HG03460 (cell line): ENCODE data around the gene SUGT1.
"Not testable (repeated sequence)": the region's sequence is repeated elsewhere in the genome, so short reads cannot be mapped to it uniquely, and the experiment has no call there.

ENCODE experiments used
- ATAC-seq: cut with Tn5 transposase; IDR thresholded peaks from one replicate; pipeline ENCODE4 v1.9.1; 2021; ENCODE audit not compliant: unreplicated experiment

The SUGT1 gene

GRCh38 chr13:52665325-52665724 is 12.7 kb downstream of the SUGT1 start:
- ATAC-seq = no peak

GRCh38 chr13:52669677-52670076 is 17.0 kb downstream of the SUGT1 start:
- ATAC-seq = no peak

GRCh38 chr13:52670726-52671125 is 18.1 kb downstream of the SUGT1 start:
- ATAC-seq = no peak

- ATAC-seq = no peak
Observed at GRCh38 chr13:52673465-52673864, 20.8 kb downstream of the SUGT1 start.

DNA sequence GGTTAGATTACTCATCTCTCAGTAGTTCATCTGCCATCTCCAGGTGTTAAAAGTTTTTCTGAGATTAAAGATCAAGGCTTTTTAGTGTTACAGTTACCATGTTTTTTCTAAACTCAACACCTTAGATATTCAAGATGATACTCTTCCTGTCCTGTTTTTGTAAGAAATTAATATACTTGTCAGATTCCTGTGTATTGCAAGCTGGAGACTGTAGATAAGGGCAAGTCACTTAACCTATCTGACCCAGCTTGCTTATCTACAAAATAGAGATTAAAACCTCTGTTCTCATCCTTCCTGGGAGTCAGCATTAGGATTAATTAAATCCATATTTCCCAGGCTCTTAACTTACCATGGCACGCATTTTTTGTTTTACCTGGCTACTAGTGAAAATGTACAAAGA is 25.2 kb downstream of the SUGT1 start:
- no peak for ATAC-seq

DNA sequence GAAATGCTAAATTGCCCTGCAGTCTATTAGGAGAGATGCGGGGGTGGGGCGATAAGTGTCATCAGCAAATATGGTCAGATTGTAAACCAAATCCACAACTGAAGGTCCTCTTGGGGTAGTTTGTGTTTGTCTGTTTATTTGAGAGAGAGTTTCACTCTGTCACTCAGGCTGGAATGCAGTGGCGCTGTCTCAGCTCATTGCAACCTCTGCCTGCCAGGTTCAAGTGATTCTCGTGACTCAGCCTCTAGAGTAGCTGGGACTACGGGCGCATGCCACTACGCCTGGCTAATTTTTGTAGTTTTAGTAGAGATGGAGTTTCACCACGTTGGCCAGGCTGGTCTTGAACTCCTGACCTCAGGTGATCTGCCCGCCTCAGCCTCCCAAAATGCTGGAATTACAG is 33.2 kb downstream of the SUGT1 start:
- not testable (repeated sequence) for ATAC-seq

DNA sequence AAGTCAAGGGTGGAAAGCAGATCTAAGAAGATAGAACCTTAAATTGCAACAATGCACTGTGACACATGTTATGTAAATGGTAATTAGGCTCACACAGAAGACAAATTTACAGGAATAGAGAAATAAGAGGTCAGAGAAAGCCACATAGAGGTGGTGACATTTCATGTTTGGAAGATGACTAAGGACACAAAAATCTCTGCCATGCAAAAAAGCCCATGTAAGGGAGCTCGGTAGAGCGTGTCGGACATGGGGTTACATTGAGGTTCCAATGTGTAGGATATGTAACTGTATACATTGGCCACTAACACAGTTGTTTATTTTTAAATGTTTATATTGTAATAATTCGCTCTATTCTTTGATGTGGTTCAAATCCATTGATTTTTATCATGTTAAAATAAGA is 33.7 kb downstream of the SUGT1 start:
- no peak for ATAC-seq

GRCh38 chr13:52695856-52696255 is 43.2 kb downstream of the SUGT1 start:
- peak; percentile 67 for ATAC-seq

DNA sequence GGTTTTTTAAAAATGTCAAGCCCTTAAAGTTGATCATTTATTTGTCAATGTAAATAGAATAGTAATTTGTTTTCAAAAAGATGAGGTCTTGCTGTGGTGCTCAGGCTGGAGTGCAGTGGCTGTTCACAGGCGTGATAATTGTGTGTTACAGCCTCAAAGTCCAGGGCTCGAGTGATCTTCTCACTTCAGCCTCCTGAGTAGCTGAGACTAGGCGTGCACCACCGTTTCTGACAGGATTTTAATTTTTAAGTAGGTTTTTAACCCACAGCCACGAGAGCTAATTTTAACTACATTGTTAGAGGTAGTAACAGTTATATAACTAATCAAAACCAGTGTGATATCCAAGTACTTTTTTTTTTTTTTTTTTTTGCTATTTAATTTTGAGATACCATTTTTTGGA is 43.9 kb downstream of the SUGT1 start:
- no peak for ATAC-seq

GRCh38 chr13:52701728-52702465 is 49.3 kb downstream of the SUGT1 start:
- no peak for ATAC-seq

GRCh38 chr13:52703482-52703881 is 50.8 kb downstream of the SUGT1 start:
- no peak for ATAC-seq

DNA sequence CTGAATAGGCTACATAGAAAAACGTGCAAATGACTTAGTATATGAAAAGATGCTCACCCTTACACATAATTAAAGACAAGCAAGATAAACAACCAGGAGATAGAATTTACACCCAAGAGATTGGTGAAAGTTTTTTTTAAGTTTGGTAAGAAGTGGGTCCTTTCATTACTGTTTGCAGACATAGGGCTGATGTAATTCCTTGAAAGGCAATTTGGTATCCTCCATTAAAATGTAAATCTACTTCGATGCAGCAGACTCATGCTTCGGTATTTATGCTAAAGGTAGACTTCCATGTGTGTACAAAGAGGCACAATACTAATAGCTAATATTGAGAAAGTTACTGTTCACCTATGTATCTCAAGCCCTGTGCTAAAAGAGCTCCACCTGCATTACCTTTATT is 53.4 kb downstream of the SUGT1 start:
- no peak for ATAC-seq

DNA sequence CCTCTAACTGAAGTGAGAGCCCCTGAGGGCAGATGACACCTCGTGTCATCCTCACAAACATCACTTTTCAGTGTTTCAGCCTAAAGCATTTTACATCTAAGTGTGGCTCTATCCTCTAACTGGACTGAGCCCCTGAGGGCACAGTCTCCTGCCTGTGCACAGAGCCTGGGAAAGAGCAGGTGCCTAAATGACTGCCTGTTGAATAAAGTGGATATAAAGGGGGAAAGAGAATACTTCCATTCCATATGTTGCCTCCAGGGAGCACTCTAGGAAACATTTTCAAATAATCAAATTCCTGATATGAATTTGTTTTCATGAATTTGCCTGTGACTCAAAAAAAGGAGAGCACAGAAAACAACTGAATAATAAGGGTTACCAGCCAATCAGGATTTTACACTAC is 54.7 kb downstream of the SUGT1 start:
- no peak for ATAC-seq

DNA sequence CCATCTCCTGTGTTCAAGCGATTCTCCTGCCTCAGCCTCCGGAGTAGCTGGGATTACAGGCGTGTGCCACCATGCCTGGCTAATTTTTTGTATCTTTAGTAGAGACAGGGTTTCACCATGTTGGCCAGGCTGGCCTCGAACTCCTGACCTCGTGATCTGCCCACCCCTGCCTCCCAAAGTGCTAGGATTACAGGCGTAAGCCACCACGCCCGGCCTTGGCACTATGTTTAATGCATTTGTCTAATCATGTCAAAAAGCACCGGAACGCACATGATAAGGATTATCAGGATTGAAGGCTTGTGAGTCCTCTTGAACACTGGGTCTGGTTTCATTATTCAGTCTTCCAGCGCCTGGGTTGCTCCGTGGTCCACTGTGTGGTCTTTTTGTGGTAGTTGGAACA is 55.6 kb downstream of the SUGT1 start:
- ATAC-seq = not testable (repeated sequence)

DNA sequence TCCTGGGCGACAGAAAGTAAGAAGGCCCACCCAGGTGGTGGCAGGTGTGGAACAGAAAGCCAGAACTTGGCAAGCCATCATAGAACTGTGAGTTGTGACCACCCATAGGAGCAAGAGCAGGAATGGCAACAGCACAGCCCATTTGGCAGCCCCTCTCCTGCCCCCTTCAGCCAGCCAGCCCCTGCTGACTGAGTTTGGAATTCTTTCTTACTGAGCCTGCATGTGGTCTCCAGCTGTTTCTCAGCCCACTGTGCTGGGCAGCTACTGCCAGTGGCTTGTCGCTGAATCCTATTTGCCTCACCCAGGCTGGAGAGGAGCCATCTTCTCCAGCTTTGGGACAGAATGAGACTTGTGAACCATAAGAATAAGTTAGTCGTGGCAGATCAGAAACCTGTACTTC is 58.6 kb downstream of the SUGT1 start:
- ATAC-seq = no peak

- ATAC-seq = no peak
Observed at GRCh38 chr13:52712385-52712784, 59.7 kb downstream of the SUGT1 start.

- no peak for ATAC-seq
Observed at GRCh38 chr13:52713894-52714293, 61.3 kb downstream of the SUGT1 start.

DNA sequence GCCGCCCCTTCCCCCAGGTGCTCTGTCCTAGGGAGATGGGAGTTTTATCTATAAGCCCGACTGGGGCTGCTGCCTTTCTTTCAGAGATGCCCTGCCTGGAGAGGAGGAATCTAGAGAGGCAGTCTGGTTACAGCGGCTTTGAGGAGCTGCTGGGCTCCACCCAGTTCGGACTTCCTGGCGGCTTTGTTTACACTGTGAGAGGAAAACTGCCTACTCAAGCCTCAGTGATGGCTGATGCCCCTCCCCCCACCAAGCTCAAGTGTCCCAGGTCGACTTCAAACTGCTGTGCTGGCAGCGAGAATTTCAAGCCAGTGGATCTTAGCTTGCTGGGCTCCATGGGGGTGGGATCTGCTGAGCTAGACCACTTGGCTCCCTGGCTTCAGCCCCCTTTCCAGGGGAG is 68.3 kb downstream of the SUGT1 start:
- not testable (repeated sequence) for ATAC-seq

GRCh38 chr13:52721356-52721755 is 68.7 kb downstream of the SUGT1 start:
- not testable (repeated sequence) for ATAC-seq

GRCh38 chr13:52723181-52723580 is 70.5 kb downstream of the SUGT1 start:
- ATAC-seq = no peak

DNA sequence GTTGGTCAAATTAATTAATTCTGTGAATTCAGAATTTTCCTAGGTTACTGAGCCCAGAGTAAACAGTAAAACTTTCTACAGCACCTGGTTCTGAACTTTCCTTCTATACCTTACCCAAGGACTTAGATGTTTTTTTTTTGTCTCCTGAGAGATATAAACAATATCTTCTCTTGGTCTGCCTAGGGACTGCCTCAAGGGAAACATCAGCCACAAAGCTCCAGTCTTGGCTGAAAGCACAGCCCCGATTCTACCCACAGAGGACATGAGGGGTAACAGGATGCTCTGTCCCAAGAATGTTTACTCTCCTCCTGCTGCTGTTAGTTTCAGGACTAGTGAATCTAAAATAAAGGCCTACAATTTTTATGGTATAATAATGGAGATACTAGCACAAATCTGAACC is 72.7 kb downstream of the SUGT1 start:
- ATAC-seq = no peak

DNA sequence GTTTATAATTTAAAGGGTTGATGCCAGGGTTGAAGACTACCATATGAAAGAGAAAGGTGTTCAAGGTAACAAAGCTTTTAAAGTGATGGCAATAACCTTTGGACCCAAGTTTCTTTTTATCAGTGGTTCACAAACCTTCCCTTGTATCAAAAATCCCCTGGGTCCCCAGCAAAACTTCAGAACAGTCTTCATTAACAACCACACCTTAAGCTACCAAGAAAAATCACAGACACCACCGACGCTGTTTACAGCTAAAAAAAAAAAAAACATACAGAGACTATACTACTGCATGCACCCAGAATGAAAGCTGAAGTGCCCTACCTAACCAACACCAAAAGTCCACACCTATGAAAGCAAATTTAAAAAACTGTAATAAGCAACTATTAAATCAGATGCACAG is 73.6 kb downstream of the SUGT1 start:
- no peak for ATAC-seq

DNA sequence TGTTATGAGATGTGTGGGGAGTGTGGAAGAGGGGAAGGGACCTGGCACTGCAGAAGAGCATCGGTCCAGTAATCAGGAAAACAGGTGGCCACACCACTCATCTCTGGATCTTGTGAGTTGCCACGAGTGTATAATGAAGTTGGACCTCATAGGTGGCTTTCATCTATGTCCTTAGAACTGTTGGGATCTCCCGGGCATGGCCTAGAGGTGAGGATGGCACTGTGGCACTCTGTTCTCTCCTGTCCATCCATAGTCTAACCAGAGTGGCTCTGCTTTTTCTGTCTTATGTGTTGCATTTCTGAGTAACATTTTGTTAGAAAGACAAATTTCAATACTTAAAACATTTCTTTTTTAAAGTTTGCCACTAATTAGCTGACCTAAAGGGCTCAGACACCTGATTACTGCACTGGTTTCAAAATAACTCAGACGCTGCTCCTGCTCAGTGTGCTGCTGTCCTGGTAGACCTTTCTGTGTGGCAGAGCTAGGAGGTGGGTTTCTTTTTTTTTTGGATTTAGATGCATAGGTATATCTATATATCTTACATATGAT is 81.5 kb downstream of the SUGT1 start:
- ATAC-seq = no peak
